Superior temporal gyrus (tissue), 1 donor: Measurements from ENCODE around the gene RANBP3L.
"Not testable (repeated sequence)": the region's sequence is repeated elsewhere in the genome, so short reads cannot be mapped to it uniquely, and the experiment has no call there.

Experiments used
- DNase-seq: peaks from one replicate; pipeline ENCODE4 v3.0.0-alpha.2; 2016; ENCODE audit errors: extremely low spot score

RANBP3L gene

GRCh38 chr5:36301858-36302603 is at the start of gene RANBP3L:
Gene RANBP3L, minus strand, starts transcription at chr5:36301902. Its CDS starts 486 bp downstream, at chr5:36301416.
- peak; percentile 69 for DNase-seq

GRCh38 chr5:36346896-36347690 is 45.4 kb upstream of the RANBP3L start:
- DNase-seq, result no peak

- no peak for DNase-seq
These were observed 43.2 kb upstream of the RANBP3L start for GRCh38 chr5:36344899-36345298.

- not testable (repeated sequence) for DNase-seq
These were observed 40.0 kb upstream of the RANBP3L start for GRCh38 chr5:36341720-36342119.

GRCh38 chr5:36337597-36337996 is 35.9 kb upstream of the RANBP3L start:
- no peak for DNase-seq

- no peak for DNase-seq
These were observed 32.6 kb upstream of the RANBP3L start for GRCh38 chr5:36334315-36334714.

- not testable (repeated sequence) for DNase-seq
These were observed 31.0 kb upstream of the RANBP3L start for GRCh38 chr5:36332720-36333119.

GRCh38 chr5:36325196-36325595 is 23.5 kb upstream of the RANBP3L start:
- DNase-seq, result no peak

GRCh38 chr5:36323926-36324781 is 22.5 kb upstream of the RANBP3L start:
- DNase-seq, result no peak

GRCh38 chr5:36312953-36313672 is 11.4 kb upstream of the RANBP3L start:
- no peak for DNase-seq

GRCh38 chr5:36311956-36312355 is 10.3 kb upstream of the RANBP3L start:
- no peak for DNase-seq

GRCh38 chr5:36310138-36310537 is 8.4 kb upstream of the RANBP3L start:
- DNase-seq, result no peak

GRCh38 chr5:36305571-36306326 is 4.0 kb upstream of the RANBP3L start:
- DNase-seq, result peak; percentile 81

- DNase-seq, result no peak
These were observed 2.5 kb upstream of the RANBP3L start for GRCh38 chr5:36304095-36304805.

- DNase-seq, result no peak
These were observed 668 bp downstream of the RANBP3L start for GRCh38 chr5:36300927-36301540.

GRCh38 chr5:36300191-36300926 is 1.3 kb downstream of the RANBP3L start:
- no peak for DNase-seq

- DNase-seq, result no peak
These were observed 3.1 kb downstream of the RANBP3L start for GRCh38 chr5:36298552-36298951.

- DNase-seq, result peak; percentile 3
These were observed 4.0 kb downstream of the RANBP3L start for GRCh38 chr5:36297653-36298052.
